Muscle of leg (tissue), 11 donors: ENCODE measurements around the gene PPP2R3C. TPM values are rescaled to one million over a fixed set of nuclear protein-coding genes. Genes with fewer than 3 reads are reported as not detected.

Experiments
- DNase-seq: peaks from one replicate; pipeline ENCODE4 v3.0.0; 2013
- H3K27ac ChIP-seq: one replicate; pipeline ENCODE4 v1.5.1; 2013; ENCODE audit warnings: mild to moderate bottlenecking, low read length, control low read depth
- H3K27me3 ChIP-seq: one replicate; pipeline ENCODE4 v1.6.1; 2013; ENCODE audit warnings: low read length; ENCODE audit not compliant: control insufficient read depth, insufficient read depth
- H3K36me3 ChIP-seq: one replicate; pipeline ENCODE4 v1.6.1; 2013; ENCODE audit warnings: low read length; ENCODE audit not compliant: control insufficient read depth, insufficient read depth
- H3K4me1 ChIP-seq: one replicate; pipeline ENCODE4 v1.6.1; 2013; ENCODE audit warnings: low read length; ENCODE audit not compliant: control insufficient read depth, insufficient read depth
- H3K4me3 ChIP-seq: one replicate; pipeline ENCODE4 v1.5.1; 2013; ENCODE audit warnings: low read length, control low read depth
- H3K9me3 ChIP-seq: replicated peaks from 2 replicates; pipeline ENCODE4 v1.6.1; 2013; ENCODE audit warnings: low read depth, low read length; ENCODE audit not compliant: control insufficient read depth
- WGBS: methylation state at CpG from one replicate; pipeline ENCODE4 v1.1.5; 2013; ENCODE audit warnings: missing lambda C conversion rate; ENCODE audit not compliant: insufficient coverage; 5-methylcytosine and 5-hydroxymethylcytosine counted together
- polyA plus RNA-seq, 8 donors: library from polyadenylated mRNA; unstranded; fragments of 120-200 nt; gene quantifications; one replicate each; pipeline versions ENCODE4 v1.2.1 to v1.2.3, GENCODE V29; 2013; ENCODE audit warnings: inconsistent platforms in 1 of 8, low replicate concordance in 1 of 8; ENCODE audit not compliant: insufficient read length in 8 of 8, insufficient read depth in 1 of 8
- total RNA-seq: library from RNA; stranded (reverse); fragments of 120-200 nt; gene quantifications from one replicate; pipeline ENCODE4 v1.2.4, GENCODE V29; 2013

The PPP2R3C gene
- total and polyA plus RNA-seq, 9 donors, result 34.2 to 51.7 (median 42.1) TPM

DNA sequence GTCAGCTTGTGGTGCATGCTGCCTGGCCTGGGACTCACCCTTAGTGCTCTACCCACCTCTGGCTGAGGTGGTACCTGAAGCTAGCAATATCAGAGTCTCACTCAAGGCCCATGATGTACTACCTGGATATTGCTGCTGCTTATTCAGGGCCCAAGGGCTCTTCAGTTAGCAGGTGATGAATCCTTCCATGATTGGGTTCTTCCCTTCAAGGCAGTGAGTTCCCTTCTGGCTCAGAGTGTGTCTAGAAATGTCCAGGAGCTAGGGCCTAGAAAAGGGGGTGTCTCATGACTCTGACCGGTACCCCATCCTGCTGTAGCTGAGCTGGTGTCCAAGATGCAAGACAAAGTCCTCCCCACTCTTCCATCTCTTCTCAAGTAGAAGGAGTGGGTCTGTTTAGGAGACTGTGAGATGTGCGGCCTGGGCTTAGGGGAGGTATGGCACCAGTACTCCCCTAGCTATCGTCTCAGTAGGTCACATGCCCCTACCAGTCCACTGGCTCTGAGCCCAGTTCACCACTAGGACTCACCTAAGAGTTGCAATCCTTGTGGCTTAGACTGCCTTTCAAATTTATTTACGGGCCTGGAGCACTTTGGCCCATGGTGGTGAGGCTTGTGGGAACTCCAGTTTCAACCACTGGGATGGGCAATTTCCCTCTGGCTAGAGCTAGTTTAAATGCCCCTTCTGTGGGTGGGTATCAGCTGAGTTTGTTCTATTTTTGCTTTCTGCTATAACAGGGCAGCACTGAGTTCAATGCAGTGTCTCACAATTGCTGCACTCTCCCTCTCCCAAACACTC is 12.7 kb upstream of the PPP2R3C start:
- Histone ChIP-seq H3K27me3 (no peaks in the 10 kb centered on the region), H3K4me1 (no peaks in the 10 kb centered on the region), H3K9me3 (peaks cover 3% of the 10 kb centered on the region), H3K36me3 (peaks cover 22% of the 10 kb centered on the region), H3K27ac (no peak overlapping the region), H3K4me3 (no peak overlapping the region)
- no peak for DNase-seq
- WGBS, result 63% methylated on average over 1 of the region's 4 CpGs

DNA sequence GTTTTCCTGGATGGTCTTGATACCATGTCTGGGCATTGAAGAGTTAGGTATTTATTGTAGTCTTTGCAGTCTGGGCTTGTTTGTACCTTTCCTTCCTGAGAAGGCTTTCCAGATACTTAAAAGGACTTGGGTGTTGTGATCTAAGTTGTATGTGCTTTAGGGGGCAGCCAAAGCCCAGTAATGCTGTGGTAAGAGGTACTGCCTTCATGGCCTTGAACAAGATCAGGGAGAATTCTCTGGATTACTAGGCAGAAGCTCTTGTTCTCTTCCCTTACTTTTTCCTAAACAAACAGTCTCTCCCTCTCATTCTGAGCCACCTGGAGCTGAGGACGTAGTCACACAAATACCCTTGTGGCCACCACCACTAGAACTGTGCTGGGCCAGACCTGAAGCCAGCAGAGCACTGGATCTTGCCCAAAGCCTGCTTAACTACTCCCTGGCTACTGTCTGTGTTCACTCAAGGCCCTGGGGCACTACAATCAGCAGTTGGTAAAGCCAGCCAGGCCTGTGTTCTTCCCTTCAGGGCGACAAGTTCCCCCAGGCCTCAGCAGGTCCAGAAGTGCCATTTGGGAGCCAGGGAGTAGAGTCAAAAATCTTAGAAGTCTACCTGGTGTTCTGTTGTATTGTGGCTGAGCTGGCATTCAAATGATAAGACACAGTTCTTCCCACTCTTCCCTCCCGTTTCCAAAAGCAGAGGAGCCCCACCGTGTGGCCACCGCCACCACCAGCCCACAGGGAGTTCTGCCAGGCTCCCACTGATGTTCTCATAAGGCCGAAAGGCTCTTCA is 11.9 kb upstream of the PPP2R3C start:
- Histone ChIP-seq H3K36me3 (peaks cover 22% of the 10 kb centered on the region), H3K27me3 (no peaks in the 10 kb centered on the region), H3K27ac (no peak overlapping the region), H3K4me3 (no peak overlapping the region), H3K9me3 (peaks cover 3% of the 10 kb centered on the region), H3K4me1 (no peaks in the 10 kb centered on the region)
- 77% methylated on average over 5 of the region's 6 CpGs for WGBS
- no peak for DNase-seq

GRCh38 chr14:35124127-35124526 is 2.3 kb upstream of the PPP2R3C start:
- H3K9me3 ChIP-seq, result no peaks in the 10 kb centered on the region
- no peak for DNase-seq
- H3K4me1 ChIP-seq, result peaks cover 11% of the 10 kb centered on the region
- H3K27me3 ChIP-seq, result no peaks in the 10 kb centered on the region
- no CpG with 5 or more reads among the region's 1 CpG for WGBS
- H3K27ac ChIP-seq, result no peak overlapping the region
- peaks cover 7% of the 10 kb centered on the region for H3K36me3 ChIP-seq
- H3K4me3 ChIP-seq, result no peak overlapping the region

DNA sequence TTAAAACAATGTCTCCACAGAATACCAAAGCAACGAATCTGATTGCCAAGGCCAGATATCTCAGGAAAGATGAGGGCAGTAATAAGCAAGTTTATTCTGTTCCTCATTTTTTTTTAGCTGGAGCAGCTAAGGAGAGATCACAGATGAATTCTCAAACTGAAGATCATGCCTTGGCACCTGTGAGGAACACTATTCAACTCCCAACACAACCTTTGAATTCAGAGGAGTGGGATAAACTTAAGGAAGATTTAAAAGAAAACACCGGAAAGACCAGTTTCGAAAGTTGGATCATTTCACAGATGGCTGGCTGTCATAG is 1.6 kb upstream of the PPP2R3C start:
- Histone ChIP-seq H3K27me3 (no peaks in the 10 kb centered on the region), H3K9me3 (no peaks in the 10 kb centered on the region), H3K27ac (peak overlapping the region; percentile 93), H3K4me1 (peaks cover 11% of the 10 kb centered on the region), H3K36me3 (peaks cover 7% of the 10 kb centered on the region), H3K4me3 (peak overlapping the region; percentile 55)
- DNase-seq, result no peak
- WGBS, result no CpG with 5 or more reads among the region's 3 CpGs

GRCh38 chr14:35122696-35123387 is 1.1 kb upstream of the PPP2R3C start:
- H3K36me3 ChIP-seq, result peaks cover 7% of the 10 kb centered on the region
- no peaks in the 10 kb centered on the region for H3K9me3 ChIP-seq
- DNase-seq, result no peak
- H3K27ac ChIP-seq, result peak overlapping the region; percentile 93
- H3K4me1 ChIP-seq, result peaks cover 11% of the 10 kb centered on the region
- no peaks in the 10 kb centered on the region for H3K27me3 ChIP-seq
- WGBS, result 11% methylated on average over 7 of the region's 23 CpGs
- H3K4me3 ChIP-seq, result peak overlapping the region; percentile 55

DNA sequence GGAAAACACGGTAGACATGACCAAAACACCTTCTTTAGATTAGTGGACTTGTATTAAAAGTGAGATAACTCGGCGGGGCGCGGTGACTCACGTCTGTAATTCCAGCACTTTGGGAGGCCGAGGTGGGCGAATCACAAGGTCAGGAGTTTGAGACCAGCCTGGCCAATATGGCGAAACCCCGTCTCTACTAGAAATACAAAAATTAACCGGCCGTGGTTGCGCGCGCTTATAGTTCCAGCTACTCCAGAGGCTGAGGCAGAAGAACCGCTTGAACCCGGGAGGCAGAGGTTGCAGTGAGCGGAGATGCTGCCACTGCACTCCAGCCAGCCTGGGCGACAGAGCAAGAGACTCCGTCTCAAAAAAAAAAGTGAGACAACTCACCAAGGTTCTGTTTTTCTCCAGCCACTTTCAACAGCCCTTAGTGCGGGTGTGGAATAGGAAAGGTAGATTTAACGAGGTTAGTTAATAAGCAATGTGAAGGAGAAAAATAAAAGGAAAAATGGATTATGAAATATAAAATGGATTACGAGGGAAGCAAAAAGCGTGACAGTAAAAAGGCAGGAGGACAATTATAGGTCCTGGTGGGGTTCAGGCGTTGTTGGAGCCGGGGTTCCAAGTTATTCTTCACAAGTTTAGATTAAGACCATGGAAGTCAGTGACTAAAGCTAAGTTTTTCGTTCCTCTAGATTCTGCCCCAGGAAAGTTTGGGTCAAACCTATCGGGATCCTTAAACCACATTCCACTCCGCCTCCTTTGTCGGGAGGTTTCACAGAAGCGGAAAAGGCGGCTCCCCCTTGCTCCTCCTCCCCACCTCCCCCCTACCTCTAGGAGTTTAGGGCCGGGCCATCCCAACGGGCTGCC is 534 bp downstream of the PPP2R3C start:
- peaks cover 4% of the 10 kb centered on the region for H3K36me3 ChIP-seq
- H3K4me3 ChIP-seq, result peak overlapping the region; percentile 55
- no peaks in the 10 kb centered on the region for H3K27me3 ChIP-seq
- no peaks in the 10 kb centered on the region for H3K9me3 ChIP-seq
- DNase-seq, result peak; percentile 21
- H3K4me1 ChIP-seq, result peaks cover 11% of the 10 kb centered on the region
- 0% methylated on average over 14 of the region's 34 CpGs for WGBS
- peak overlapping the region; percentile 93 for H3K27ac ChIP-seq

- no peak for DNase-seq
- no CpG with 5 or more reads among the region's 2 CpGs for WGBS
- Histone ChIP-seq H3K27me3 (no peaks in the 10 kb centered on the region), H3K4me3 (no peak overlapping the region), H3K9me3 (no peaks in the 10 kb centered on the region), H3K4me1 (peaks cover 8% of the 10 kb centered on the region), H3K27ac (no peak overlapping the region), H3K36me3 (peaks cover 31% of the 10 kb centered on the region)
These were observed 4.7 kb downstream of the PPP2R3C start for GRCh38 chr14:35117112-35117511.

- WGBS, result no CpG with 5 or more reads among the region's 4 CpGs
- Histone ChIP-seq H3K9me3 (no peaks in the 10 kb centered on the region), H3K4me3 (no peak overlapping the region), H3K4me1 (peaks cover 8% of the 10 kb centered on the region), H3K36me3 (peaks cover 40% of the 10 kb centered on the region), H3K27me3 (no peaks in the 10 kb centered on the region), H3K27ac (no peak overlapping the region)
- no peak for DNase-seq
These were observed 5.5 kb downstream of the PPP2R3C start for GRCh38 chr14:35116242-35116641.

GRCh38 chr14:35114036-35114435 is 7.8 kb downstream of the PPP2R3C start:
- no peaks in the 10 kb centered on the region for H3K4me1 ChIP-seq
- no peaks in the 10 kb centered on the region for H3K27me3 ChIP-seq
- DNase-seq, result no peak
- no peak overlapping the region for H3K27ac ChIP-seq
- no peak overlapping the region for H3K4me3 ChIP-seq
- no peaks in the 10 kb centered on the region for H3K9me3 ChIP-seq
- WGBS, result no CpG with 5 or more reads among the region's 2 CpGs
- peaks cover 48% of the 10 kb centered on the region for H3K36me3 ChIP-seq
